ENCODE results near the gene TF.

TF gene

DNA sequence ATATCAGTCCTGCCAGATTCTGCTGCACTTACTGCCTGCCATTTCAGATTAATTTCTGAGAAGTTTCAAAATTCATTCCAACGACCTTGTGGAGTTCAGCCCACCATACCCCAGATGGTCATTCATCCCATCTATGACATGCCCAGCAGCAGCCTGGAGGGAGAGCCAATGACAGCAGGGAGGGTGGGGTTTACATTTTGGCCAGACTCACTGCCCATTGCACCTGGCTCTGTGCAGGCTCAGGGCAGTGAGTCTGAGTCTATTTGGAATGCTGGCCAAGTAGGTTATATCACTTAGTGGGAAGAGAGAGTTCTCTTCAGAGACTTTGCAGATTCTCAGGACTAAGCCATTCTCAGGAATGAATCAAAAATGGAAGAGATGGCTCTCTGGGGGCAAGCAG is 80.9 kb downstream of the TF start:
- intact Hi-C loops (cut with DNase I; ENCODE audit: low total_unique reads) = no loop called here
- DNase-seq = no peak
- Histone ChIP-seq H3K4me1 (no peaks in the 10 kb centered on the region), H3K9me3 (no peaks in the 10 kb centered on the region), H3K27me3 (no peaks in the 10 kb centered on the region), H3K4me3 (no peak overlapping the region), H3K27ac (no peak overlapping the region), H3K36me3 (peaks cover 7 to 34% (median 20%) of the 10 kb centered on the region in 3 donors)
- TF ChIP-seq, protein P1, sequence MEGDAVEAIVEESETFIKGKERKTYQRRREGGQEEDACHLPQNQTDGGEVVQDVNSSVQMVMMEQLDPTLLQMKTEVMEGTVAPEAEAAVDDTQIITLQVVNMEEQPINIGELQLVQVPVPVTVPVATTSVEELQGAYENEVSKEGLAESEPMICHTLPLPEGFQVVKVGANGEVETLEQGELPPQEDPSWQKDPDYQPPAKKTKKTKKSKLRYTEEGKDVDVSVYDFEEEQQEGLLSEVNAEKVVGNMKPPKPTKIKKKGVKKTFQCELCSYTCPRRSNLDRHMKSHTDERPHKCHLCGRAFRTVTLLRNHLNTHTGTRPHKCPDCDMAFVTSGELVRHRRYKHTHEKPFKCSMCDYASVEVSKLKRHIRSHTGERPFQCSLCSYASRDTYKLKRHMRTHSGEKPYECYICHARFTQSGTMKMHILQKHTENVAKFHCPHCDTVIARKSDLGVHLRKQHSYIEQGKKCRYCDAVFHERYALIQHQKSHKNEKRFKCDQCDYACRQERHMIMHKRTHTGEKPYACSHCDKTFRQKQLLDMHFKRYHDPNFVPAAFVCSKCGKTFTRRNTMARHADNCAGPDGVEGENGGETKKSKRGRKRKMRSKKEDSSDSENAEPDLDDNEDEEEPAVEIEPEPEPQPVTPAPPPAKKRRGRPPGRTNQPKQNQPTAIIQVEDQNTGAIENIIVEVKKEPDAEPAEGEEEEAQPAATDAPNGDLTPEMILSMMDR (IDR thresholded peaks at IDR 0.05) = no peak

DNA sequence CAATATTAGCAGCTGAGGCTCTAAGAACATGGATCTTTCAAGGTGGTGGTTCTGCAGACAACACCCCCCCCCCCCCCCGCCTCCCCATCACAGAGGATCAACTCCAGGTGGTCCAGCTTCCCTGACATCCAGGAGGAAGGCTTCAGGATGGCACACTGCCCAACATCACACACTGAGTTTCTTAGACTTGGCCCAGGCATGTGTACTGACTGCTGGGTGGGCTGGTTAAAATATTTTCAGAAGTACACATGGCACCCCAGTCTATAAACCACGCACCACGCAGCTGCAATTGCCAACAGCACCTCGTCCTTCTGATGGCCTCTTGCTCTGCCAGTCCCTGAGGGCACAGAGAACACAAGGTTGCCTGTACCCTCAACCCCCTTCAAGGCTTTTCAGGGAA is 81.5 kb downstream of the TF start:
- TF ChIP-seq, protein P1 (IDR thresholded peaks at IDR 0.05) = no peak
- intact Hi-C loops (cut with DNase I; ENCODE audit: low total_unique reads) = no loop called here
- peaks cover 7 to 29% (median 14%) of the 10 kb centered on the region in 3 donors for H3K36me3 ChIP-seq
- no peaks in the 10 kb centered on the region for H3K27me3 ChIP-seq
- no peaks in the 10 kb centered on the region for H3K4me1 ChIP-seq
- H3K27ac ChIP-seq = no peak overlapping the region
- no peaks in the 10 kb centered on the region for H3K9me3 ChIP-seq
- DNase-seq = no peak
- H3K4me3 ChIP-seq = no peak overlapping the region

DNA sequence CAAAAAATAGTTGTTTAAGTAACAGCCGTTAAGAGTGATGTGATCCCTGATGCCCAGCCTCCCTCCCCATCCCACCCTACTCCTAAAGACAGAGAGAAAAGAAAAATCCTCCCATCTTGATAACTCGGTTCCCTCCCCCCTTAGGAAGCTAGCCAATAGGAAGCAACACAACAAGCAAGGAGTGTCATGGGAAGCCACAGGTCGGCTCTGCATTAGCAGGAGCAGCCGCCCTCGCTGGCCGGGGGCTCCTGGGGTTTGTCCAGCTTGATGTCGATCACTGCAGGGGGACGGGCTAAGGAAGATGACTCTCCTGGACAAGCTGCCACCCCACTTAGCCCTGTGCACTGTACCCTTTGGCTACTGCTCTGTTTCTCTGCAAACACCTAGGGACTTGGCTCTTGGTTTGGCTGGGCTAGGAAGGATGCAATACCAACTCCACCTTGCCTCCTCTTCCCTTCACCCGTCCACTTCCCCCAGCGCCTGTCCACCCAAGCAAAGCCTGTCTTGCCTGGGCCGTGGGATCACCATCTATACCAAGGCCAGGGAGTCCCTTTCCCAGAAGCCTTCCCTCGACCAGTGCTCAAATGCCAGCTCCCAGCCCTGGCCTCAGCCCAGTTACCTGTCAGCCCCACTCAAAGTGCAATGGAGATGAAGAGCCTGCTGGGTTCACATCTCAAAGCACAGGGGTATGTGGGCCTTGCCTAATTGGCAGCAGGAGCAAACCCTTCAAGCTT is 82.5 kb downstream of the TF start:
- H3K9me3 ChIP-seq = no peaks in the 10 kb centered on the region
- H3K36me3 ChIP-seq = peaks cover 5 to 24% (median 6%) of the 10 kb centered on the region in 3 donors
- TF ChIP-seq, protein P1 (IDR thresholded peaks at IDR 0.05) = no peak
- no peaks in the 10 kb centered on the region for H3K4me1 ChIP-seq
- H3K27me3 ChIP-seq = no peaks in the 10 kb centered on the region
- H3K27ac ChIP-seq = no peak overlapping the region
- intact Hi-C loops (cut with DNase I; ENCODE audit: low total_unique reads) = no loop called here
- no peak overlapping the region for H3K4me3 ChIP-seq
- peak in 1 of 2 donors; percentile 61 for DNase-seq

DNA sequence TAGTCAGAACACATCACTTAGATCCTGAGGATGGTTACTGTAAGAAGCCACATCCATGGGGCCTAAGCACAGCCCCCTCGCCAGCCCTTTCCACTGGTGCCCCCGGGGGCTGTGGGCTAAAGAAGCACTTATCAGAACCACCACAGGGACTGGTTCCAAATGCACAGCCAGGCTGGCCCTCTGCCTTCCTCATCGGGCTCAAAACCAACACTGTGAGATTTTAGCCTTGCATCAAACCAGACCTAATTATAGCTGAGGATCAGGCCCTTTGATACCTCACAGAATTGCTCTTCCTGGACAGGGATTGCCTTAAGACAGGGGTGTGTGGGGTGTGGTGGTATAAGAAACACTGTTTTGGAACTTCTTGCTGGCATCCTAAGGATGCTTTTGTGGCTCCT is 83.1 kb downstream of the TF start:
- Histone ChIP-seq H3K4me1 (no peaks in the 10 kb centered on the region), H3K27ac (no peak overlapping the region), H3K36me3 (peaks cover under 1 to 21% (median under 1%) of the 10 kb centered on the region in 3 donors), H3K4me3 (no peak overlapping the region), H3K27me3 (no peaks in the 10 kb centered on the region), H3K9me3 (no peaks in the 10 kb centered on the region)
- DNase-seq = no peak
- intact Hi-C loops (cut with DNase I; ENCODE audit: low total_unique reads) = no loop called here
- TF ChIP-seq, protein P1 (IDR thresholded peaks at IDR 0.05) = no peak

DNA sequence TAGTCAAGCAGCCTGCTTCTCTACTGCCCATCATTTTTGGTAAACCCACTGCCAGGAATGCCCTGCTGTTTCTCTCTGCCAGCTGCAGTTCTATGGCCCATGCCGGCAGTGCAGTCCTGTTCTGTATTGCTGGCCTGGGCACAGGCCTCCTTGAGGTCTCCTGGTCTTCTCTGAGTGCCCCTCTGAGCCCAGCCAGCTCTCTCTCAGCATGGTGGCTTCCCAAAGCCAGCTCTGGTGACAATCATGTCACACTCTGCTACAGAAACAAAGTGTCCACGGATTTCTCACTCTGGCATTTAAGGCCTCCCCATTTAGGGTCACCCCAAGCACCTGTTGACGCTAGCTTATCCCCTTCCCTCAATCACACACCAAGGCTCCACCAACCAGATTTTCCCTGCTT is 83.9 kb downstream of the TF start:
- intact Hi-C loops (cut with DNase I; ENCODE audit: low total_unique reads) = no loop called here
- Histone ChIP-seq H3K4me1 (no peaks in the 10 kb centered on the region), H3K36me3 (peaks cover 0 to 21% (median 0%) of the 10 kb centered on the region in 3 donors), H3K27me3 (no peaks in the 10 kb centered on the region), H3K9me3 (no peaks in the 10 kb centered on the region), H3K4me3 (no peak overlapping the region), H3K27ac (no peak overlapping the region)
- TF ChIP-seq, protein P1 (IDR thresholded peaks at IDR 0.05) = no peak
- no peak for DNase-seq
